ENCODE measurements around the gene SH3BP4. TPM values are rescaled to one million over a fixed set of nuclear protein-coding genes. Genes with fewer than 3 reads are reported as not detected.

SH3BP4 gene
- total and polyA plus RNA-seq, 10 of the 15 experiments (the other 5 are each of a cell fraction or from before 2014, with no cell fraction given): 0.03 to 0.36 TPM; not detected in 8

- no peaks in the 10 kb centered on the region for H4K20me1 ChIP-seq (ENCODE audit: control insufficient read depth, insufficient read depth)
- no peak overlapping the region for H3K27ac ChIP-seq (ENCODE audit: control insufficient read depth, insufficient read depth)
- CTCF ChIA-PET: interaction anchor here (0.6 kb wide), 1 partner anchor 1129 kb away, joined by 3 read pairs; no protein-coding TSS in a partner anchor
- TF ChIP-seq PML (IDR thresholded peaks at IDR 0.05; ENCODE audit: low read length) (no peak), MYB (IDR thresholded peaks at IDR 0.05; ENCODE audit: borderline replicate concordance, low read depth, low read length) (no peak)
- H3K27me3 ChIP-seq (replicated peaks in 1 of 2; ENCODE audit: control insufficient read depth in 2 of 2, insufficient read depth in 2 of 2, low read length in 1 of 2): no peaks in the 10 kb centered on the region; a peak in 1 of 4 replicates
- no peaks in the 10 kb centered on the region for H3K79me2 ChIP-seq (ENCODE audit: control insufficient read depth, insufficient read depth, low read length)
- ATAC-seq: no peak
- SMC1A ChIA-PET (ENCODE audit: uncharacterized antibody, unreplicated experiment): no interaction called here
- H2AFZ ChIP-seq (ENCODE audit: control insufficient read depth, low read depth, low read length): no peak overlapping the region
- H3K4me3 ChIP-seq: no peak overlapping the region
- 21% methylated on average over 6 of the region's 6 CpGs for WGBS (ENCODE audit: insufficient coverage, insufficient replicate concordance, low lambda C conversion rate, missing lambda C conversion rate)
- in situ Hi-C loops (cut with MboI) (no loop called here), intact Hi-C loops (cut with micrococcal nuclease; ENCODE audit: unreplicated experiment) (no loop called here)
- H3K9me3 ChIP-seq (replicated peaks; ENCODE audit: control insufficient read depth, insufficient read depth, low read length): no peaks in the 10 kb centered on the region; the same call in 2 of the 3 replicates
- POLR2A ChIA-PET: no interaction called here
- no peaks in the 10 kb centered on the region for H3K36me3 ChIP-seq (ENCODE audit: control insufficient read depth in 2 of 2, insufficient read depth in 2 of 2, low read length in 1 of 2)
- no peak overlapping the region for H3K9ac ChIP-seq (ENCODE audit: control insufficient read depth, insufficient read depth, low read length)
- H3K4me2 ChIP-seq (ENCODE audit: control insufficient read depth, insufficient read depth): no peak overlapping the region
- no peak for DNase-seq (ENCODE audit: low read depth, low spot score)
- FAIRE-seq: no peak
- peaks cover 2% of the 10 kb centered on the region; the same call in 1 of the 2 replicates for H3K4me1 ChIP-seq (ENCODE audit: control insufficient read depth, insufficient read depth, low read length)
- RAD21 ChIA-PET (ENCODE audit: unreplicated experiment): no interaction called here
- BruUV-seq (replicated peaks): no TSS peak
Measured at GRCh38 chr2:235049069-235049468, 97.3 kb downstream of the SH3BP4 start.

- H3K4me2 ChIP-seq (ENCODE audit: control insufficient read depth, insufficient read depth): no peak overlapping the region
- BruUV-seq (replicated peaks): no TSS peak
- FAIRE-seq (no peak), DNase-seq (ENCODE audit: low read depth, low spot score) (no peak), ATAC-seq (no peak)
- intact Hi-C loops (cut with micrococcal nuclease; ENCODE audit: unreplicated experiment): no loop called here
- H3K4me3 ChIP-seq: no peak overlapping the region
- no peaks in the 10 kb centered on the region for H3K36me3 ChIP-seq (ENCODE audit: control insufficient read depth in 2 of 2, insufficient read depth in 2 of 2, low read length in 1 of 2)
- no peaks in the 10 kb centered on the region for H4K20me1 ChIP-seq (ENCODE audit: control insufficient read depth, insufficient read depth)
- in situ Hi-C loops (cut with MboI): no loop called here
- TF ChIP-seq NR2F1 (conservative IDR thresholded peaks at IDR 0.05): no peak
- no peak for TF ChIP-seq POLR2AphosphoS5 (IDR thresholded peaks at IDR 0.05; ENCODE audit: low read length)
- no peak for TF ChIP-seq MYC (IDR thresholded peaks at IDR 0.05; ENCODE audit: insufficient read depth, insufficient read length, insufficient replicate concordance, low read length, severe bottlenecking)
- no peak for TF ChIP-seq EP300 (IDR thresholded peaks at IDR 0.05; ENCODE audit: borderline replicate concordance in 1 of 2, control insufficient read depth in 1 of 2, low read depth in 2 of 2, low read length in 2 of 2)
- no peak for TF ChIP-seq USF1 (IDR thresholded peaks at IDR 0.05; ENCODE audit: borderline replicate concordance, extremely low read length, insufficient read depth, low read depth, low read length)
- 11% methylated on average over 8 of the region's 8 CpGs for WGBS (ENCODE audit: insufficient coverage, insufficient replicate concordance, low lambda C conversion rate, missing lambda C conversion rate)
- no peaks in the 10 kb centered on the region; a peak in 1 of 4 replicates for H3K27me3 ChIP-seq (replicated peaks in 1 of 2; ENCODE audit: control insufficient read depth in 2 of 2, insufficient read depth in 2 of 2, low read length in 1 of 2)
- ChIA-PET POLR2A (no interaction called here), RAD21 (ENCODE audit: unreplicated experiment) (no interaction called here), CTCF (no interaction called here), SMC1A (ENCODE audit: uncharacterized antibody, unreplicated experiment) (no interaction called here)
- no peak overlapping the region for H3K27ac ChIP-seq (ENCODE audit: control insufficient read depth, insufficient read depth)
- peaks cover 2% of the 10 kb centered on the region; the same call in 1 of the 2 replicates for H3K4me1 ChIP-seq (ENCODE audit: control insufficient read depth, insufficient read depth, low read length)
- no peaks in the 10 kb centered on the region; the same call in 2 of the 3 replicates for H3K9me3 ChIP-seq (replicated peaks; ENCODE audit: control insufficient read depth, insufficient read depth, low read length)
- H3K9ac ChIP-seq (ENCODE audit: control insufficient read depth, insufficient read depth, low read length): no peak overlapping the region
- no peak overlapping the region for H2AFZ ChIP-seq (ENCODE audit: control insufficient read depth, low read depth, low read length)
- H3K79me2 ChIP-seq (ENCODE audit: control insufficient read depth, insufficient read depth, low read length): no peaks in the 10 kb centered on the region
Measured at GRCh38 chr2:235049719-235050118, 97.9 kb downstream of the SH3BP4 start.

Data from GM12878 (cell line).